ENCODE results near the gene TLNRD1.

The TLNRD1 gene

DNA sequence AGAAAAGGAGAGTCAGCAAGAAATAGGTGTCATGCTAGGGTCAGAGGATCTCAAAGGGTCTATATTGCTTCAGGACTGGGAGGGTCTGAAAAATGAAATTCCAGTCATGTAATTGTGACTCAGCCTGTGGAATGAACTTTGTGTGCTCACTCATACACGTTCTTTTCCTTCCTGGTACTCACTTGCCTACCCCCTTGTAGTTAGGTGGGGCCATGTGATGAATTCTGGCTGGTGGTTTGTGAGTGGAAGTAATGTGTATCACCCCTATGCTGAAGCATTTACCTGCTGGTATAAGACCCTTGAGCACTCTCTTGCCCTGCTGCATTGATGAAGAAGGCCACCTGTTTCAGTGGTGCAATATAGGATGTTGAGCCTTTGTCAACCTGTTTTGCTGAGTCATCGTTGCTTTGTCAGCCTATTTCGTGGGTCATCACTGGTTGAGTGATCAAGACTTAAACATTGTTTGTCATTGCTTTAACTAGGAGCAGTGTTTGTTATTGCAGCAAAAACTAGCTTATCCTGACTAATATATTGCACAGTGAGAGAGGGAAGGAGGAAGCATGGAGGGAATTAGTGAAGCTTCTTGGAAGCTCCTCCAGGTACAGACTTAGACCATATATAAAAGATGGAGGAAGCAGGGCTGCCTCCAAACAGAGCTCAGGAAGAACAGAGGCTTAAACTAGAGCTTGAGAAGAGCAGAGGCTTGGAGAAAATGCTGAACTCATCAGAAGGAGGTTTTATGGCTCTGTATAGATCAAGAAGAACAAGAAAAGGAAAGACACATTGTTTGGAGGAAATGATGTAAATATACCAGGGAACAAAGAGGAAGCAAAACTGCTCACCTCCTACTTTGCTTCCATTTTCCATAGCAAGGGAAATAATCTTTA is 28.9 kb downstream of the TLNRD1 start:
- no peak overlapping the region for H3K27ac Mint-ChIP-seq
- H3K36me3 Mint-ChIP-seq (ENCODE audit: low read depth) = no peaks in the 10 kb centered on the region
- peaks cover 23% of the 10 kb centered on the region for H3K4me1 Mint-ChIP-seq
- no peak for TF ChIP-seq CTCF (IDR thresholded peaks at IDR 0.05)
- H3K4me3 Mint-ChIP-seq = no peak overlapping the region
- H3K9me3 Mint-ChIP-seq = peaks cover 18% of the 10 kb centered on the region
- no peaks in the 10 kb centered on the region for H3K27me3 Mint-ChIP-seq (ENCODE audit: low read depth, poor library complexity)
- DNase-seq = no peak

GRCh38 chr15:81030301-81030750 is 29.6 kb downstream of the TLNRD1 start:
- no peaks in the 10 kb centered on the region for H3K36me3 Mint-ChIP-seq (ENCODE audit: low read depth)
- TF ChIP-seq CTCF (IDR thresholded peaks at IDR 0.05) = no peak
- DNase-seq = no peak
- no peaks in the 10 kb centered on the region for H3K27me3 Mint-ChIP-seq (ENCODE audit: low read depth, poor library complexity)
- peaks cover 16% of the 10 kb centered on the region for H3K4me1 Mint-ChIP-seq
- no peak overlapping the region for H3K27ac Mint-ChIP-seq
- H3K9me3 Mint-ChIP-seq = peaks cover 18% of the 10 kb centered on the region
- no peak overlapping the region for H3K4me3 Mint-ChIP-seq

- Mint-ChIP-seq H3K4me3 (no peak overlapping the region), H3K27me3 (ENCODE audit: low read depth, poor library complexity) (no peaks in the 10 kb centered on the region), H3K27ac (no peak overlapping the region), H3K9me3 (peaks cover 18% of the 10 kb centered on the region), H3K4me1 (peaks cover 8% of the 10 kb centered on the region), H3K36me3 (ENCODE audit: low read depth) (no peaks in the 10 kb centered on the region)
- DNase-seq = no peak
- TF ChIP-seq CTCF (IDR thresholded peaks at IDR 0.05) = no peak
Observed at GRCh38 chr15:81031203-81031602, 30.5 kb downstream of the TLNRD1 start.

DNA sequence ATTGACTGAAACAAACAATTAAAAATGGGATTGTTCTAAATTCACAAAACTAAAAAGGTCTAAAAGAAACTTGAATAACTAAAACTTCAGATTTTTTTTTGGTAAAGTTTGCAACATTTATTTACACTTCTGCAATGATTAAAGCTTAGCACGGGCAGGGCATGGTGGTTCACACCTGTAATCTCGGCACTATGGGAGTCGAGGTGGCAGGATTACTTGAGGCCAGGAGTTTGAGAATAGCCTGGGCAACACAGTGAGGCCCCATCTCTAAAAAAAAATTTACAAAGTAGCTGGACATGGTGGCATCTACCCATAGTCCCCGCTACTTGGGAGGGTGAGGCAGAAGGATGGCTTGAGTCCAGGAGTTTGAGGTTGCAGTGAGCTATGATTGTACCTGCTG is 31.6 kb downstream of the TLNRD1 start:
- no peak for DNase-seq
- no peak for TF ChIP-seq CTCF (IDR thresholded peaks at IDR 0.05)
- peaks cover 18% of the 10 kb centered on the region for H3K9me3 Mint-ChIP-seq
- H3K4me1 Mint-ChIP-seq = no peaks in the 10 kb centered on the region
- no peaks in the 10 kb centered on the region for H3K36me3 Mint-ChIP-seq (ENCODE audit: low read depth)
- peak overlapping the region; percentile 9 for H3K27ac Mint-ChIP-seq
- no peaks in the 10 kb centered on the region for H3K27me3 Mint-ChIP-seq (ENCODE audit: low read depth, poor library complexity)
- no peak overlapping the region for H3K4me3 Mint-ChIP-seq

- Mint-ChIP-seq H3K36me3 (ENCODE audit: low read depth) (no peaks in the 10 kb centered on the region), H3K9me3 (peaks cover 18% of the 10 kb centered on the region), H3K27ac (no peak overlapping the region), H3K27me3 (ENCODE audit: low read depth, poor library complexity) (no peaks in the 10 kb centered on the region), H3K4me1 (no peaks in the 10 kb centered on the region), H3K4me3 (no peak overlapping the region)
- no peak for TF ChIP-seq CTCF (IDR thresholded peaks at IDR 0.05)
- no peak for DNase-seq
Observed at GRCh38 chr15:81032818-81033217, 32.1 kb downstream of the TLNRD1 start.

- TF ChIP-seq CTCF (IDR thresholded peaks at IDR 0.05) = no peak
- no peaks in the 10 kb centered on the region for H3K36me3 Mint-ChIP-seq (ENCODE audit: low read depth)
- H3K4me1 Mint-ChIP-seq = no peaks in the 10 kb centered on the region
- peaks cover 15% of the 10 kb centered on the region for H3K9me3 Mint-ChIP-seq
- no peak overlapping the region for H3K27ac Mint-ChIP-seq
- no peak overlapping the region for H3K4me3 Mint-ChIP-seq
- no peak for DNase-seq
- H3K27me3 Mint-ChIP-seq (ENCODE audit: low read depth, poor library complexity) = no peaks in the 10 kb centered on the region
Observed at GRCh38 chr15:81033508-81033907, 32.8 kb downstream of the TLNRD1 start.
